Ascending aorta (tissue), 2 donors: ENCODE measurements around the gene LAPTM5. TPM values are rescaled to one million over a fixed set of nuclear protein-coding genes. Genes with fewer than 3 reads are reported as not detected.

Experiments
- DNase-seq, 2 donors: peaks; one replicate each; pipeline ENCODE4 v3.0.0-alpha.2; 2019; ENCODE audit warnings: low spot score in 2 of 2
- H3K27ac ChIP-seq, 2 donors: fragments of 200-600 bp; sonication (generic); one replicate each; pipeline ENCODE4 v1.5.1; 2016 to 2017; ENCODE audit warnings: mild to moderate bottlenecking in 1 of 2
- H3K27me3 ChIP-seq: fragments of 200-600 bp; sonication (generic); one replicate; pipeline ENCODE4 v1.5.1; 2017
- H3K36me3 ChIP-seq, 2 donors: fragments of 200-600 bp; sonication (generic); one replicate each; pipeline ENCODE4 v1.5.1; 2016
- H3K4me1 ChIP-seq, 2 donors: fragments of 200-600 bp; sonication (generic); one replicate each; pipeline ENCODE4 v1.5.1; 2016 to 2017; ENCODE audit warnings: mild to moderate bottlenecking in 1 of 2
- H3K4me3 ChIP-seq, 2 donors: fragments of 200-600 bp; sonication (generic); one replicate each; pipeline ENCODE4 v1.5.1; 2016 to 2017; ENCODE audit warnings: mild to moderate bottlenecking in 1 of 2
- H3K9me3 ChIP-seq, 2 donors: fragments of 200-600 bp; sonication (generic); one replicate each; pipeline ENCODE4 v1.5.1; 2016
- CTCF ChIP-seq, 3 experiments: fragments of 200-600 bp in 2 of 3; fragments of 450-650 bp in 1 of 3; sonication (generic) in 2 of 3; IDR thresholded peaks; one replicate each; pipeline ENCODE4 v1.5.1; 2016 to 2019; ENCODE audit warnings: antibody characterized with exemption in 3 of 3, mild to moderate bottlenecking in 1 of 3, moderate library complexity in 1 of 3
- intact Hi-C: fragments of 100-400 bp; cut with DNase I; formaldehyde crosslinking; loops from one replicate; pipeline ENCODE4 v1.15.1; 2023
- total RNA-seq: library from RNA; depleted of rRNA; stranded (reverse); fragments of >200 nt; gene quantifications from one replicate; pipeline ENCODE4 v1.1.0, GENCODE V29; 2016

LAPTM5 gene
- total RNA-seq, 1 donor from 2014 or later, result 56.1 TPM

- H3K27ac ChIP-seq, result peak overlapping the region in 1 of 2 donors; percentile 12
- peak overlapping the region in 1 of 2 donors; percentile 19 for H3K4me3 ChIP-seq
- DNase-seq, result no peak
- no peaks in the 10 kb centered on the region for H3K9me3 ChIP-seq
- H3K36me3 ChIP-seq, result no peaks in the 10 kb centered on the region
- intact Hi-C loops, result no loop called here
- no peaks in the 10 kb centered on the region for H3K27me3 ChIP-seq
- TF ChIP-seq CTCF (IDR thresholded peaks at IDR 0.05), result no peak
- peaks cover 0 to 5% of the 10 kb centered on the region in 2 donors for H3K4me1 ChIP-seq
Observed at GRCh38 chr1:30753660-30754123, 3.9 kb downstream of the LAPTM5 start.

GRCh38 chr1:30753118-30753517 is 4.5 kb downstream of the LAPTM5 start:
- TF ChIP-seq CTCF (IDR thresholded peaks at IDR 0.05), result no peak
- no peaks in the 10 kb centered on the region for H3K36me3 ChIP-seq
- peak overlapping the region in 1 of 2 donors; percentile 19 for H3K4me3 ChIP-seq
- no peak for DNase-seq
- intact Hi-C loops, result no loop called here
- H3K9me3 ChIP-seq, result no peaks in the 10 kb centered on the region
- no peaks in the 10 kb centered on the region for H3K27me3 ChIP-seq
- H3K27ac ChIP-seq, result peak overlapping the region in 1 of 2 donors; percentile 12
- peaks cover 0 to 5% of the 10 kb centered on the region in 2 donors for H3K4me1 ChIP-seq

GRCh38 chr1:30752651-30752908 is 5.0 kb downstream of the LAPTM5 start:
- no peak for DNase-seq
- Histone ChIP-seq H3K27ac (no peak overlapping the region), H3K9me3 (no peaks in the 10 kb centered on the region), H3K4me3 (no peak overlapping the region), H3K4me1 (peaks cover 0 to 3% of the 10 kb centered on the region in 2 donors), H3K27me3 (no peaks in the 10 kb centered on the region), H3K36me3 (no peaks in the 10 kb centered on the region)
- intact Hi-C loops, result no loop called here
- no peak for TF ChIP-seq CTCF (IDR thresholded peaks at IDR 0.05)

GRCh38 chr1:30751830-30752650 is 5.5 kb downstream of the LAPTM5 start:
- H3K4me3 ChIP-seq, result no peak overlapping the region
- no peaks in the 10 kb centered on the region for H3K36me3 ChIP-seq
- no peak for TF ChIP-seq CTCF (IDR thresholded peaks at IDR 0.05)
- no peak for DNase-seq
- no peaks in the 10 kb centered on the region for H3K9me3 ChIP-seq
- no peaks in the 10 kb centered on the region for H3K27me3 ChIP-seq
- H3K27ac ChIP-seq, result no peak overlapping the region
- intact Hi-C loops, result no loop called here
- no peaks in the 10 kb centered on the region for H3K4me1 ChIP-seq

- Histone ChIP-seq H3K27me3 (no peaks in the 10 kb centered on the region), H3K4me1 (no peaks in the 10 kb centered on the region), H3K9me3 (no peaks in the 10 kb centered on the region), H3K36me3 (no peaks in the 10 kb centered on the region), H3K4me3 (no peak overlapping the region), H3K27ac (peak overlapping the region in 1 of 2 donors; percentile 48)
- no peak for TF ChIP-seq CTCF (IDR thresholded peaks at IDR 0.05)
- intact Hi-C loops, result no loop called here
- no peak for DNase-seq
Observed at GRCh38 chr1:30750731-30751291, 6.8 kb downstream of the LAPTM5 start.
